Hepatocyte (in vitro differentiated cells): ENCODE measurements around the gene IRX4. TPM values are rescaled to one million over a fixed set of nuclear protein-coding genes. Genes with fewer than 3 reads are reported as not detected.

Experiments
- DNase-seq: peaks from one replicate; pipeline ENCODE4 v3.0.0-alpha.2; 2016; ENCODE audit warnings: low spot score
- H2AFZ ChIP-seq: fragments of 200-600 bp; sonication (generic); 2 replicates; pipeline ENCODE4 v1.6.0; 2016; ENCODE audit warnings: antibody characterized with exemption, mild to moderate bottlenecking
- H3K27ac ChIP-seq: fragments of 200-600 bp; sonication (generic); 2 replicates; pipeline ENCODE4 v1.5.1; 2016; ENCODE audit warnings: mild to moderate bottlenecking
- H3K27me3 ChIP-seq: fragments of 200-600 bp; sonication (generic); 2 replicates; pipeline ENCODE4 v1.6.1; 2016
- H3K36me3 ChIP-seq: fragments of 200-600 bp; sonication (generic); replicated peaks from 2 replicates; pipeline ENCODE4 v1.5.1; 2016; ENCODE audit warnings: low read depth; ENCODE audit not compliant: insufficient read depth
- H3K4me1 ChIP-seq: fragments of 200-600 bp; sonication (generic); 2 replicates; pipeline ENCODE4 v1.5.1; 2016; ENCODE audit warnings: mild to moderate bottlenecking, moderate library complexity; ENCODE audit not compliant: insufficient read depth
- H3K4me2 ChIP-seq: fragments of 200-600 bp; sonication (generic); 2 replicates; pipeline ENCODE4 v1.6.0; 2016
- H3K4me3 ChIP-seq: fragments of 200-600 bp; sonication (generic); 2 replicates; pipeline ENCODE4 v1.5.1; 2016; ENCODE audit warnings: mild to moderate bottlenecking
- H3K79me2 ChIP-seq: fragments of 200-600 bp; sonication (generic); 2 replicates; pipeline ENCODE4 v1.6.0; 2017; ENCODE audit warnings: mild to moderate bottlenecking
- H3K9me2 ChIP-seq: fragments of 200-600 bp; sonication (generic); replicated peaks from 2 replicates; pipeline ENCODE4 v1.6.0; 2017; ENCODE audit warnings: mild to moderate bottlenecking; ENCODE audit not compliant: insufficient read depth
- H3K9me3 ChIP-seq: fragments of 200-600 bp; sonication (generic); 2 replicates; pipeline ENCODE4 v1.5.1; 2016; ENCODE audit warnings: low read depth, mild to moderate bottlenecking
- H4K20me1 ChIP-seq: fragments of 200-600 bp; sonication (generic); 2 replicates; pipeline ENCODE4 v1.6.0; 2016; ENCODE audit warnings: mild to moderate bottlenecking; ENCODE audit not compliant: insufficient read depth, poor library complexity, severe bottlenecking
- CTCF ChIP-seq: fragments of 200-600 bp; sonication (generic); IDR thresholded peaks from 2 replicates; pipeline ENCODE4 v1.5.1; 2016; ENCODE audit warnings: antibody characterized with exemption, mild to moderate bottlenecking; ENCODE audit not compliant: poor library complexity
- EZH2 ChIP-seq: fragments of 200-600 bp; sonication (generic); IDR thresholded peaks from 2 replicates; pipeline ENCODE4 v1.6.1; 2016; ENCODE audit warnings: antibody characterized with exemption, mild to moderate bottlenecking, borderline replicate concordance
- EZH2phosphoT487 ChIP-seq: fragments of 200-600 bp; sonication (generic); IDR thresholded peaks from one replicate; pipeline ENCODE4 v1.6.1; 2018; ENCODE audit warnings: antibody characterized with exemption, mild to moderate bottlenecking, low read depth, moderate library complexity; ENCODE audit not compliant: unreplicated experiment, severe bottlenecking
- WGBS: methylation state at CpG from one replicate; pipeline ENCODE4 v1.1.6; 2016; ENCODE audit warnings: low lambda C conversion rate; ENCODE audit errors: missing lambda C conversion rate; 5-methylcytosine and 5-hydroxymethylcytosine counted together
- polyA plus RNA-seq: library from polyadenylated mRNA; unstranded; fragments of >200 nt; fragmentation: Nextera tagmentation; extraction: Ambion mirVana; gene quantifications from 2 replicates; pipeline ENCODE4 v1.2.1, GENCODE V29; 2016
- total RNA-seq: library from RNA; depleted of rRNA; stranded (reverse); fragments of >200 nt; gene quantifications from 2 replicates; pipeline ENCODE4 v1.2.3, GENCODE V29; 2014

IRX4 gene
- total and polyA plus RNA-seq, 2 experiments from 2014 or later, result not detected

DNA sequence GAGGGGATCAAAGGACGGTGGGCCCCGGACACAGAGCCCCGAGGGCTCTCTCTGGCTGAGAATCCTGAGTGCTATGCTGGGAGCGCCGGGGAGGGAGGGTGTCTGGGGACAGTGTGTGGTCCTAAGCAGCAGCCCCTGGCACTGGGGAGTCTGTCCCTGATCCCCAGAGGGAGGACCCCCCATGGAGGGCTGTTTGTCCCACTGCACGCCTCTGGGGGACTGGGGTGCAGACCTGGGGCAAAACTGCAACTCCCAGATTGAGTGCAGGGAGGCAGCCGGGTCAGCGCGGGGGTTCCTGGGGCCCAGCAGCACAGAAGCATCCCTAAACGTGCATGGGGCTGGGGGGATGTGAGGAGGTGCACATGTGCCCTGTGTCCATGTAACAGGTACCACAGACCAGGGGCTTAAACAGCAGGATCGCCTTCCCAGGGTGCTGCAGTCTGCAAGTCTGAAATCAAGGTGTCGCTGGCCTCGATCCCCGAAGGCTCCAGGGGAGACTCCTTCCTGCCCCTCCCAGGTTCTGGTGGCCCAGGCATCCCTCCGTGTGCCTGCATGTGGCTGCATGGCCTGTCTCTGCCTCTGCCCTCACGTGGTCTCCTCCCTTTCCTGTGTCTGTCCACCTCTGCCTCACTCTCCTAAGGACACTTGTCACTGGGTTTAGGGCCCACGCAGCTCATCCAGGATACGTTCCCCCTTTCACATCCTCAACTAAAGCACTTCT lies 35.9 kb upstream of the IRX4 start:
- WGBS, result 86% methylated on average over 16 of the region's 18 CpGs
- no peaks in the 10 kb centered on the region for H3K27me3 ChIP-seq

DNA sequence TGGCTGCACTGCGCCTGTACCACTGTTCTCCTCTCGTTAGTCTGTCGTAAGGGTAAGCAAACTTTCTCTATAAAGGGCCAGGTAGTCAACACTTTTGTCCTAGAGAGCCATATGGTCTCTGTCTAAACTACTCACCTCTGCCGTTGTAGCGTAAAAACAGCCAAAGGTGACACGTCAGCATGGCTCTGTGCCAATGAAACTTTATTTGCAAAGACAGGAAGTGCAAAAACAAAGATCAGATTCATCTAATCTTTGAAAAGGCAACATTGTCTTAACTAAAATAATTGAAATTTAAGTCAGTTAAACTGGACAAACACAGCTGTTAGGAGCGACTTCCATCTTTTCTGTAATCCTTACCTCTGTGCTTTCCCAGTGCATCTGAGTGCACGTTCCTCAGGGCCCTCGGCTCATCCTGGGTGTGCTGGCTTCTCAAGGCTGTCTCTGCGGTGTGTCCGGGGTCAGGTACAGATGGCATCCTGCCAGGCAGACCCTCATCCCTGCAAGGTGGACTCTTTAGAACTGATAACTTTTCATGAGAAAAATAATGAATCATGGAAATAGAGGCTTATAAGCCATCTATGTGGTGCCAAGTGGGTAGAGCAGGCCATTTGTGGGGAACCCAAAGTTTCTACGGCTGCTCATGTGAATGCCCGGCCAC lies 35.2 kb upstream of the IRX4 start:
- no peak overlapping the region for H2AFZ ChIP-seq
- no peaks in the 10 kb centered on the region for H3K79me2 ChIP-seq
- H3K27ac ChIP-seq, result no peak overlapping the region
- no peaks in the 10 kb centered on the region for H3K27me3 ChIP-seq
- no peak overlapping the region for H3K4me3 ChIP-seq
- 81% methylated on average over 13 of the region's 13 CpGs for WGBS
- TF ChIP-seq CTCF (no peak), EZH2 (no peak), EZH2phosphoT487 (no peak)
- H3K9me3 ChIP-seq, result no peaks in the 10 kb centered on the region
- no peak overlapping the region for H3K4me2 ChIP-seq
- DNase-seq, result no peak
- no peaks in the 10 kb centered on the region for H3K4me1 ChIP-seq
- H3K36me3 ChIP-seq, result no peaks in the 10 kb centered on the region
- no peaks in the 10 kb centered on the region for H4K20me1 ChIP-seq
- no peaks in the 10 kb centered on the region for H3K9me2 ChIP-seq

More for the DNA sequence above, 35.9 kb upstream of the IRX4 start:
- no peak overlapping the region for H3K4me3 ChIP-seq
- H3K4me1 ChIP-seq, result no peaks in the 10 kb centered on the region
- no peaks in the 10 kb centered on the region for H3K36me3 ChIP-seq
- no peaks in the 10 kb centered on the region for H3K9me3 ChIP-seq
- no peaks in the 10 kb centered on the region for H3K79me2 ChIP-seq
- no peaks in the 10 kb centered on the region for H3K9me2 ChIP-seq
- DNase-seq, result no peak
- no peak overlapping the region for H3K27ac ChIP-seq
- no peak overlapping the region for H3K4me2 ChIP-seq
- no peak overlapping the region for H2AFZ ChIP-seq
- H4K20me1 ChIP-seq, result no peaks in the 10 kb centered on the region
- no peak for TF ChIP-seq EZH2
- no peak for TF ChIP-seq CTCF
- TF ChIP-seq EZH2phosphoT487, result no peak

- DNase-seq, result no peak
- H3K4me2 ChIP-seq, result no peak overlapping the region
- H3K4me1 ChIP-seq, result no peaks in the 10 kb centered on the region
- H4K20me1 ChIP-seq, result no peaks in the 10 kb centered on the region
- no peaks in the 10 kb centered on the region for H3K27me3 ChIP-seq
- no peaks in the 10 kb centered on the region for H3K9me2 ChIP-seq
- no peak overlapping the region for H3K4me3 ChIP-seq
- H2AFZ ChIP-seq, result no peak overlapping the region
- 85% methylated on average over 27 of the region's 34 CpGs for WGBS
- no peak overlapping the region for H3K27ac ChIP-seq
- no peaks in the 10 kb centered on the region for H3K79me2 ChIP-seq
- H3K36me3 ChIP-seq, result no peaks in the 10 kb centered on the region
- TF ChIP-seq CTCF, result no peak
- TF ChIP-seq EZH2, result no peak
- TF ChIP-seq EZH2phosphoT487, result no peak
- no peaks in the 10 kb centered on the region for H3K9me3 ChIP-seq
Observed at GRCh38 chr5:1916041-1917001, 33.6 kb upstream of the IRX4 start.
